Measurements from ENCODE around the gene GNG12. TPM values are rescaled to one million over a fixed set of nuclear protein-coding genes. Genes with fewer than 3 reads are reported as not detected.

Gene GNG12
- total and polyA plus RNA-seq, 2 donors (not counting 3 experiments of a cell fraction or from before 2014, with no cell fraction given) = 107 to 152 TPM

DNA sequence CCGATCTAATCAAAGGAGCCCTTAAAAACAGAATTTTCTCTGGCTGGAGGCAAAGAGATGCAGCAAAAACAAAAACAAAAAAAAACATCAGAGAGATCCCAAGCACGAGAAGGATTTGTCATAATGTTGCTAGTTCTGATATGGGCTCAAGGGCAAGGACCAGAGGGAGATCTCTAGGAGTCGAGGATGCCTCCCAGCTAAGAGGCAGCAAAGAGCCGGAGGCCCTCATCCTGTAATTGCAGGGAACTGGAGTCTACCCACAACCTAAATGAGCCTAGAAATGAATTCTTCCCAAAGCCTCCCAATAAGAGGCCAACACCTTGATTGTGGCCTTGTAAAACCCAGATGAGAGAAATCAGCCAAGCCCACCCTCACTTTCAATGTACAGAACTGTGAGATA, 12.0 kb downstream of the GNG12 start:
- BruUV-seq (replicated peaks) = no TSS peak
- intact Hi-C loops (cut with micrococcal nuclease) (no loop called here), dilution Hi-C loops (cut with MboI; ENCODE audit: extremely low pct_ligation_motif_present, low sequenced_read_pairs) (no loop called here)
- H3K9me3 ChIP-seq (replicated peaks; ENCODE audit: control insufficient read depth, insufficient read depth, low read length) = no peaks in the 10 kb centered on the region
- H4K20me1 ChIP-seq (replicated peaks; ENCODE audit: control insufficient read depth, extremely low read depth, insufficient read depth, low read length) = peaks cover 11% of the 10 kb centered on the region
- H3K27me3 ChIP-seq (ENCODE audit: control insufficient read depth in 2 of 2, insufficient read depth in 2 of 2, low read length in 2 of 2) = no peaks in the 10 kb centered on the region
- H3K36me3 ChIP-seq (ENCODE audit: control insufficient read depth in 2 of 2, extremely low read depth in 1 of 2, insufficient read depth in 2 of 2, low read length in 2 of 2) = peaks cover 0 to 2% of the 10 kb centered on the region in 2 experiments
- peaks cover 3% of the 10 kb centered on the region for H3K4me1 ChIP-seq (ENCODE audit: control insufficient read depth, extremely low read depth, insufficient read depth, low read length)
- no peak for FAIRE-seq
- POLR2A ChIA-PET = interaction anchor here (0.7 kb wide), 1 partner anchor 108 kb away, joined by 3 read pairs; no protein-coding TSS in a partner anchor
- no peak for DNase-seq (ENCODE audit: low read depth, low spot score)
- no peak overlapping the region for H2AFZ ChIP-seq (ENCODE audit: low read depth, low read length)
- TF ChIP-seq EZH2 (IDR thresholded peaks at IDR 0.05; ENCODE audit: borderline replicate concordance, low read depth, low read length, severe bottlenecking) (no peak), GATA2 (IDR thresholded peaks at IDR 0.05; ENCODE audit: insufficient read depth, insufficient read length, low read depth, low read length) (no peak), JUN (IDR thresholded peaks at IDR 0.05; ENCODE audit: borderline replicate concordance, insufficient read depth, insufficient read length, low read depth) (no peak), MAX (IDR thresholded peaks at IDR 0.05; ENCODE audit: insufficient read depth, insufficient read length) (no peak), FOS (IDR thresholded peaks at IDR 0.05; ENCODE audit: borderline replicate concordance, insufficient read depth, low read length) (no peak), MYC (IDR thresholded peaks at IDR 0.05; ENCODE audit: low read depth, low read length) (no peak), CTCF (IDR thresholded peaks at IDR 0.05; ENCODE audit: extremely low read depth in 1 of 2, insufficient read depth in 1 of 2, low read depth in 1 of 2, low read length in 2 of 2) (no peak), POLR2AphosphoS5 (IDR thresholded peaks at IDR 0.05; ENCODE audit: insufficient read depth, low read depth, low read length) (no peak), POLR2A (IDR thresholded peaks at IDR 0.05; ENCODE audit: low read depth, low read length) (no peak)
- H3K9me1 ChIP-seq (replicated peaks; ENCODE audit: control insufficient read depth, extremely low read depth, insufficient read depth, low read length) = no peaks in the 10 kb centered on the region
- H3K4me2 ChIP-seq (ENCODE audit: insufficient read depth, low read length) = no peak overlapping the region
- CTCF ChIA-PET = interaction anchor here (1.3 to 1.7 kb wide), 2 partner anchors 9 to 10 kb away, joined by 5 to 6 read pairs; no protein-coding TSS in a partner anchor
- no peak overlapping the region for H3K9ac ChIP-seq (replicated peaks; ENCODE audit: extremely low read depth, insufficient read depth, low read length)
- H3K79me2 ChIP-seq (ENCODE audit: control insufficient read depth, insufficient read depth, low read length) = peaks cover 95% of the 10 kb centered on the region
- no peak overlapping the region for H3K27ac ChIP-seq (ENCODE audit: insufficient read depth, low read depth, low read length)
- no peak overlapping the region for H3K4me3 ChIP-seq (replicated peaks in 1 of 3; ENCODE audit: insufficient read depth in 1 of 3, low read depth in 1 of 3, low read length in 3 of 3)
